Measurements from ENCODE around the gene IL1A.

DNA sequence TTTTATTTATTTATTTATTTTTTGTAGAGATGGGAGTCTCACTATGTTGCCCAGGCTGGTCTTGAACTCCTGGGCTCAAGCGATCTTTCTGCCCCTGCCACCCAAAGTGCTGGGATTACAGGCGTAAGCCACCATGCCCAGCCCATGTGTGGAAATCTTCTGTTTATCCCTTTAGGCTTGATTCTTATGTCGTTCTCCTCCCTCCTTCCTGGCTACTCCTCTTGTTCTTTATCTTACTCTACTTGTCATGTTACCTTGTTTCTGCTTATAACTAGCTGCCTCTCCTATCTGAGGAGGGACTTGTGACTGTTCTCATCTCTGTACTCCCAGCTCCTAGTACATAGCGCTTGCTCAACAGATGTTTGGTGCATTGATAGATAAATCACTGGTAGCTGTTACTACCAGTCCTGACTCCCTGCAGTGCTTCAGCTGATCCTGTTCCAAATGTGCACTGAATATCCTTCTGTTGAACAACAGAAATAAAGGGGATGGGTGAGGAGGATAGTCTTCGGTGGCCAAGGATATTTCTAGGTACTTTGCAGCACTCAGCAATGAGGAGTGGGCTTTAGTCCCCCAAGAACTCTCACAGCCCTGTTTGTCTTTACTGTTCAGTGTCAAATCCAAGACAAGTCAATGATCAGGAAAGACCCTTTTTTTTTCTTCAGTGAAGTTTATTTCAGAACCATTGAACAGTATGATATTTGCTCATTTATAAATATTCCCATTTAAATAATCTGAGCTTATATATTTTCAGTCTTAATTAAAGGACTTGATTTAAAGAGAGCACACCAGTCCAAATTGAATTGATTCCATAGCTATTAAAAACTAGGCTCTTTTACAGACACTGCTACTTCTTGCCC, 45.0 kb upstream of the IL1A start:
- TF ChIP-seq, protein P1, sequence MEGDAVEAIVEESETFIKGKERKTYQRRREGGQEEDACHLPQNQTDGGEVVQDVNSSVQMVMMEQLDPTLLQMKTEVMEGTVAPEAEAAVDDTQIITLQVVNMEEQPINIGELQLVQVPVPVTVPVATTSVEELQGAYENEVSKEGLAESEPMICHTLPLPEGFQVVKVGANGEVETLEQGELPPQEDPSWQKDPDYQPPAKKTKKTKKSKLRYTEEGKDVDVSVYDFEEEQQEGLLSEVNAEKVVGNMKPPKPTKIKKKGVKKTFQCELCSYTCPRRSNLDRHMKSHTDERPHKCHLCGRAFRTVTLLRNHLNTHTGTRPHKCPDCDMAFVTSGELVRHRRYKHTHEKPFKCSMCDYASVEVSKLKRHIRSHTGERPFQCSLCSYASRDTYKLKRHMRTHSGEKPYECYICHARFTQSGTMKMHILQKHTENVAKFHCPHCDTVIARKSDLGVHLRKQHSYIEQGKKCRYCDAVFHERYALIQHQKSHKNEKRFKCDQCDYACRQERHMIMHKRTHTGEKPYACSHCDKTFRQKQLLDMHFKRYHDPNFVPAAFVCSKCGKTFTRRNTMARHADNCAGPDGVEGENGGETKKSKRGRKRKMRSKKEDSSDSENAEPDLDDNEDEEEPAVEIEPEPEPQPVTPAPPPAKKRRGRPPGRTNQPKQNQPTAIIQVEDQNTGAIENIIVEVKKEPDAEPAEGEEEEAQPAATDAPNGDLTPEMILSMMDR (IDR thresholded peaks at IDR 0.05; ENCODE audit: poor library complexity) = no peak
- TF ChIP-seq EZH2 (IDR thresholded peaks at IDR 0.05; ENCODE audit: borderline replicate concordance) = no peak
- no peak for TF ChIP-seq EZH2phosphoT487 (IDR thresholded peaks at IDR 0.05; ENCODE audit: low read depth, severe bottlenecking, unreplicated experiment)
